Measurements from ENCODE around the gene VPS9D1. TPM values are rescaled to one million over a fixed set of nuclear protein-coding genes. Genes with fewer than 3 reads are reported as not detected.
"Not testable (repeated sequence)": the region's sequence is repeated elsewhere in the genome, so short reads cannot be mapped to it uniquely, and the experiment has no call there.

Gene VPS9D1
- total RNA-seq, 1 donor from 2014 or later = 12.2 TPM

GRCh38 chr16:89697161-89697615, 23.5 kb downstream of the VPS9D1 start:
- DNase-seq (ENCODE audit: low spot score) = no peak
- peaks cover 18% of the 10 kb centered on the region for H3K27me3 Mint-ChIP-seq (ENCODE audit: unreplicated experiment)
- H3K27ac Mint-ChIP-seq (ENCODE audit: unreplicated experiment) = no peak overlapping the region
- H3K36me3 Mint-ChIP-seq (ENCODE audit: low read depth, unreplicated experiment) = peaks cover 12% of the 10 kb centered on the region
- H3K9me3 Mint-ChIP-seq (ENCODE audit: unreplicated experiment) = no peaks in the 10 kb centered on the region
- no peak overlapping the region for H3K4me3 Mint-ChIP-seq (ENCODE audit: unreplicated experiment)
- no peaks in the 10 kb centered on the region for H3K4me1 Mint-ChIP-seq (ENCODE audit: unreplicated experiment)
- no peak for TF ChIP-seq CTCF (IDR thresholded peaks at IDR 0.05; ENCODE audit: unreplicated experiment)

DNA sequence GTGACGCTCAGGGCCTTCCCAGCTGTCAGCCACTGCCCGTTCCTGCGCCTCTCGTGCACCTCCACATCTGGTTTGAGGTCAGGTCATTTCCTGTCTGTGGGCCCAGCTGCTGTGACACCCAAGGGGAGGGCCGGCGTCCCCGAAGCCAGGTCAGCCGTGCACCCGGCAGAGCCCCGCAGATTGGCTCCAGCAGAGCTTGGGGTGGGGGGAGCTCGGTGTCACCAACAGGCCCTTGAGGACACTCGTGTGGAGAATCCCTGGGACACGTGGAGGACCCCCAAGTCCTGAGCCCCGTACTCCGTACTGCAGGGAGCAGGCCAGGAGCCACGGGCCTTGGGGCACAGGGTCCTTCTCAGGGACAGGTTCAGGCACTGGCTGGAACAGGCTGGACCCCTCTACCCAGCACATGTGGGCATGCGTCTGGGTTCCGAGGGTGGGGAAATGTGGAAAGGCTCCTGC, 24.0 kb downstream of the VPS9D1 start:
- Mint-ChIP-seq H3K36me3 (ENCODE audit: low read depth, unreplicated experiment) (peaks cover 12% of the 10 kb centered on the region), H3K9me3 (ENCODE audit: unreplicated experiment) (no peaks in the 10 kb centered on the region), H3K4me3 (ENCODE audit: unreplicated experiment) (no peak overlapping the region), H3K4me1 (ENCODE audit: unreplicated experiment) (no peaks in the 10 kb centered on the region), H3K27ac (ENCODE audit: unreplicated experiment) (no peak overlapping the region), H3K27me3 (ENCODE audit: unreplicated experiment) (peaks cover 18% of the 10 kb centered on the region)
- DNase-seq (ENCODE audit: low spot score) = no peak
- TF ChIP-seq CTCF (IDR thresholded peaks at IDR 0.05; ENCODE audit: unreplicated experiment) = no peak

DNA sequence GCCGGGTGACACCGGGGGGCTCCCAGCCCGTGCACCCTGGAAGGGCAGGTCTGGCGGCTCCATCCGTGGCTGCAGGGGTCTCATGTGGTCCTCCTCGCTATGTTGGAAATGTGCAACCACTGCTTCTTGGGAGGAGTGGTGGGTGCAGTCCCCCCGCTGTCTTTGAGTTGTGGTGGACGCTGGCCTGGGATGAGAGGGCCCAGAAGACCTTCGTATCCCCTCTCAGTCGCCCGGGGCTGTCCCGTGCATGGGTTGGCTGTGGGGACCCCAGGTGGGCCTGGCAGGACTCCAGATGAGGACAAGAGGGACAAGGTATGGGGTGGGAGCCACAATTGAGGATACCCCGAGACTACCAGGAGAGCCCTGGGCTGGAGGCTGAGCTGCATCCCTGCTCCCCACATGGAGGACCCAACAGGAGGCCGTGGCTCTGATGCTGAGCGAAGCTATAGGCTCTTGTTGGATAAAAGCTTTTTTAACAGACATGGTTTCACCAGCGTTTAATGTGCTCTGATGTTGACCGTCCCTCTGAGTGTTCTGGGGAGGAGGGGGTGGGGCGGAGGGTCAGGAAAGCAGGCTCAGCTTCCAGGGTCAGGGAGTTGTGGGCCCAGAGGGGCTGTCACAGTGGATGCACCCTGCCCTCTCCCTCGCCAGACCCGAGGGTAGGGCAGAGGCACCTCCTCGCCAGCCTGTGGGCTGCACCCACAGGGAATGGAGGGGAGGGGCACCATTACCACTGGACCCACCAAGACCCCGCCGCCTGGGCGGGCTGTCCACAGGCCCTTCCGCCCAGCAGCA, 24.6 kb downstream of the VPS9D1 start:
- Mint-ChIP-seq H3K4me3 (ENCODE audit: unreplicated experiment) (no peak overlapping the region), H3K27ac (ENCODE audit: unreplicated experiment) (no peak overlapping the region), H3K9me3 (ENCODE audit: unreplicated experiment) (no peaks in the 10 kb centered on the region), H3K36me3 (ENCODE audit: low read depth, unreplicated experiment) (peaks cover 12% of the 10 kb centered on the region), H3K27me3 (ENCODE audit: unreplicated experiment) (peaks cover 18% of the 10 kb centered on the region), H3K4me1 (ENCODE audit: unreplicated experiment) (no peaks in the 10 kb centered on the region)
- DNase-seq (ENCODE audit: low spot score) = no peak
- TF ChIP-seq CTCF (IDR thresholded peaks at IDR 0.05; ENCODE audit: unreplicated experiment) = no peak

DNA sequence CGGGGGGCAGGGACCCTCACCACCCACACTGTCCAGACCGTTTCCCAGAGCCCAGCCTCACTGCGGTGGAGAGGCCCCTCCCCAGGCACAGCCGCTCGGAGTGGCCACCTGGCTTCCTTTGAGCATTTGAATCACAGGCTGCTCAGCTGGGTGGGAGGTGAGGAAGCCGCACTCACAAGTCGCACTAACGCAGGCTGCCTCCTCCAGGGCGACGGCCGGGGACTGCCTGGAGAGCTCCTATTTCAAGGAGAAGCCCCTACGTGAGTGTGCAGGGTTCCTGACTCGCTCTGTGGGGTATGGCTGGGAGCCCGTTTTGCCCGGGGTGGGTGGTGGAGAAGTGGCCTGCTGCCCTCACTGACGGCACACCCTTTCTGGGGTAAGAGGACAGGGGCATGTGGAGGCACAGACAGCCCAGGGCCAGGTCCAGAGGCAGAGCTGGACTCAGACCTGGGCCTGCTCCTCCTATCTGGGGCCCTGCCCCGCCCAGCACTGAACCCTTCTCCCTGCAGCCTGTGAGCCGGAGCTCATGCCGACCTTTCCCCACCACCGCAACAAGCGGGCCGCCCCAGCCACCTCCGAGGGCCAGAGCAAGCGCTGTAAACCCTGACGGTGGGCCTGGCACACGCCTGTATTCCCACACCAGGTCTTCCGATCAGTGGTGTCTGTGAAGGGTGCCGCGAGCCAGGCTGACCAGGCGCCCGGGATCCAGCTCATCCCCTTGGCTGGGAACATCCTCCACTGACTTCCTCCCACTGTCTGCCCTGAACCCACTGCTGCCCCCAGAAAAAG, 25.4 kb downstream of the VPS9D1 start:
- Mint-ChIP-seq H3K36me3 (ENCODE audit: low read depth, unreplicated experiment) (peaks cover 15% of the 10 kb centered on the region), H3K9me3 (ENCODE audit: unreplicated experiment) (no peaks in the 10 kb centered on the region), H3K27me3 (ENCODE audit: unreplicated experiment) (peaks cover 22% of the 10 kb centered on the region), H3K4me1 (ENCODE audit: unreplicated experiment) (no peaks in the 10 kb centered on the region), H3K27ac (ENCODE audit: unreplicated experiment) (no peak overlapping the region), H3K4me3 (ENCODE audit: unreplicated experiment) (no peak overlapping the region)
- DNase-seq (ENCODE audit: low spot score) = no peak
- no peak for TF ChIP-seq CTCF (IDR thresholded peaks at IDR 0.05; ENCODE audit: unreplicated experiment)

DNA sequence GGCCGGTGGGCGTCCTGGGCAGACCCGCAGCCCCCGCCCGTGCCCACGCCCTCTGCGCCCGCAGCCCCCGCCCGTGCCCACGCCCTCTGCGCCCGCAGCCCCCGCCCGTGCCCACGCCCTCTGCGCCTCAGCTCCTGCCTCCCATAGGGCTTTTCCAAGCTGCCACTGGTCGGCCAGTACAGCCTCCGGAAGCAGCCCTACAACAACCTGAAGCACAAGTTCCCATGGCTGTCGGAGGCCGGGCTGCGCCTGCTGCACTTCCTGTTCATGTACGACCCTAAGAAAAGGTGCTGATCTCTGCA, 26.0 kb downstream of the VPS9D1 start:
- not testable (repeated sequence) for DNase-seq (ENCODE audit: low spot score); H3K4me3 Mint-ChIP-seq (ENCODE audit: unreplicated experiment); H3K4me1 Mint-ChIP-seq (ENCODE audit: unreplicated experiment); H3K9me3 Mint-ChIP-seq (ENCODE audit: unreplicated experiment); H3K27ac Mint-ChIP-seq (ENCODE audit: unreplicated experiment)
- Mint-ChIP-seq H3K36me3 (ENCODE audit: low read depth, unreplicated experiment) (peaks cover 20% of the 10 kb centered on the region), H3K27me3 (ENCODE audit: unreplicated experiment) (peaks cover 24% of the 10 kb centered on the region)

Data from endothelial cell (in vitro differentiated cells).